GM21390 (cell line): ENCODE measurements around the gene CSMD2.

Source experiments
- ATAC-seq: cut with Tn5 transposase; IDR thresholded peaks from one replicate; pipeline ENCODE4 v1.9.1; 2021; ENCODE audit not compliant: unreplicated experiment

Gene CSMD2

DNA sequence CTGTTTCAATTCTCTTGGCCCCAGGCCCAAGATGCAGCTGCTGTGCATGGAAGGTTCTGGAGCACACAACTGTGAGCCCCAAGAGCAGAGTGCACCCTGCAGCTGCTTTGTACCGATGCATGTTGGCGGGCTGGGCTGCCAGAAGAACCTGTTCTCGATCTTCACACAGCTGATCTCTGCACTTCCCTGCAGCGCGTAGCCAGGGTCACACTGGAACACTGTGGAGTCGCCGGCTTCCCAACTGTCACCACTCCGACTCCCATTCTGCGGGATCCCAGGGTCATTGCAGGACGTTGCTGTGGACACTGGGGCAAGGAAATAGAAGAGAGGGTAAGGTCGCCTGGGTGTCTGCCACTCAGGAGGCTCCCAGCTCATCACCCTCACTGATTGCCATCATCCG lies 507.2 kb downstream of the CSMD2 start:
- no peak for ATAC-seq

DNA sequence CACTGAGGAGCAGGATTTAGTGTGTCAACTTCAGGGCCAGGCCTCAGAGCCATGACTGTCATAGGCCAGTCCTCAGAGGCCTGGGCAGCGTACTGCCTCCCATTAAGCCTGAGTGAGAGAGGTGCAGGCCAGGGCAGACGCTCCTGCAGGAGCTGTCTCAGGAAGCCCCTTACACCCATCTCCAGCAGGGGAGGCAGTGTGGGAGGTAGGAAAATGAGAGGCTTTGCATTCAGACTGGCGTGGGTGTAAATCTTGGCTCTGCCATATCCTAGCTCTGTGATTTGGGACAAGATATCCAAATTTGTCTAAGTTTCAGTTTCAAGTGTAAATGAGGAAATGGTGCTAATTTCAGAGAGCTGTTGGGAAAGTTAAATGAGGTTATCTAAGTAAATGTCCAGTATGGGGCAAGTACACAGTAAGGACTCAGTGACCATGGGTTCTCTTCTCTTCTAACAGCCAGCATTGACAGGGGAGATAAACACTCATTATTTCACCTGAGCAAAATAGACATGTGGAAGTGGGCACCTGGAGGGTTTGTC lies 508.5 kb downstream of the CSMD2 start:
- no peak for ATAC-seq

DNA sequence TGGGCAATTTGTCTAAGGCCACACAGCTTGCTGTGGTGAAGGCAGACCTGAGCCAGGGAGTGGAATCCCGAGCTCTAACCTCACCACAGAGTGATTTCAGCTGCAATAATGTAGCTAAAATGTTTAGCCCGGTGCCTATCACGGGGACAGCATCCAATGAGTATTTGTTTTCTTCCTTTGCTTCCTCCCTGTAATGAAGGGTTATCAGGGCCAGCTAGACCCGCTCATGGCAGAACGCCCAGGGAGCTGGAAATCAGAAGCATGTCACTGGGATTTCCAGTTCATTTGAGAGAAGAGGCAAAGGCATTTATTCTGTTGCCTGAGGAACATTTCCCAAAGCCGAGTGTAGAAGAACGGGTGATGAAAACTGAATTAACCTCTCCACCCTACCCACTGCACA lies 509.5 kb downstream of the CSMD2 start:
- no peak for ATAC-seq

DNA sequence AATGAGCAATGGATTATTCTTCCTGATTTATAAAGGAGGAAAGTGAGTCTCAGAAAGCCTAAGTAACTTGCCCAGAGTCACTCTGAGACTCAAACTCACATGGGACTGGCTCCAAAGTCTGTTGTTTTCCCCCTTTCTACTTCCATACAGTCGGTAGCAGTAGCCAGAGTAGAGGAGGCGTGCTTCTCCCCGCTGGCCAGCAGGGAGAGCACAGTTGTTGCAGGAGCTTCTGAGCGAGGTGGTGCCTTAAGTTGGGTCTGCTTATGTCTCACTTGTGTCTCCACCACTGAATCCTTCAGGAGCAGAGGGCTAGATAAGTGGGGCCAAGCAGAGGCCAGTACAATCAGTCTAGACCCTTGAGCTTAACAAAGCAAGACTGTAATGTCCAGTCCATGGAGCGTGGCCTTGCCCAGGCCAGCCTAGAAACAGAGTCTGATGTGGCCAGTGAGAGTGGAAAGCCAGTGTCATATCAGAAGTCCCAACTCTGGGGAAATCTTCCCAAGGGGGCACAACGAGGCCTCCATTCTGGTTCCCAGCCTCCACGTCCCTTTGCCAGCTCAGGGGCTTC lies 510.7 kb downstream of the CSMD2 start:
- no peak for ATAC-seq

DNA sequence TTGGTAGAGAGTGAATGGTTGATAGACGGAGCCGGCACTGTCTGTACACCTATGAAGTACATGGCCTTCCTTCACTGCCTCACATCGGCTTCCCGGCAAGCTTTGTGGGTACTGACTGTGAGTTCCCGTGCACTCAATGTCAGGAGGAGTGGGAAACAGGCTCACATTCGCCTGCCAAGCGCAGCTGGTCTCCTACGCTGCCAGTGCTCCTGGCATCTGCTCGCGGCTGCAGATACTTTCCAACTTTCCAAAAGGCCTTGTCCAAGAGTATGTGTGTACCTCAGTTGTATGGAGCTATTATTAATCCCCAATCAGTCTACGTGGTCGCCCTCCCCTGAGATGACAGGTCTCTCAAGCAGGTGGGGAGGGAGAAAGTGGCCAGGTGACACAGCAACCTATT lies 511.8 kb downstream of the CSMD2 start:
- no peak for ATAC-seq

DNA sequence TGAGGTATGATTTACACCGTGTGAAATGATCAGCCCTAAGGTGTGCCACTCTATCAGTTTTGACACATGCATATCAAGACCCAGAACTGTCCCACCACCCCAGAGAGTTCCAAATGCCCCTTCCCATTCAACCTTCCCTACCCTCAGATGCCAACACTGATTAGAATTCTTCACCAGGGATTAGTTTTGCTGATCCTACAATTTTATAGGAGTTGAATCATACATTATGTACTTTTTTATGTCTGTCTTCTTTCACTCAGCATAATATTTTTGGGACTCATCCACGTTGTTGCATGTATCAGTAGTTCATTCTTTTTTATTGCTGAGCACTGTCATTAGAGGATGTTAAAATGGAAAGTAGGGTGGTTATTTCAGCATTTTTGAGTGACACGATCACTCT lies 514.3 kb downstream of the CSMD2 start:
- no peak for ATAC-seq

DNA sequence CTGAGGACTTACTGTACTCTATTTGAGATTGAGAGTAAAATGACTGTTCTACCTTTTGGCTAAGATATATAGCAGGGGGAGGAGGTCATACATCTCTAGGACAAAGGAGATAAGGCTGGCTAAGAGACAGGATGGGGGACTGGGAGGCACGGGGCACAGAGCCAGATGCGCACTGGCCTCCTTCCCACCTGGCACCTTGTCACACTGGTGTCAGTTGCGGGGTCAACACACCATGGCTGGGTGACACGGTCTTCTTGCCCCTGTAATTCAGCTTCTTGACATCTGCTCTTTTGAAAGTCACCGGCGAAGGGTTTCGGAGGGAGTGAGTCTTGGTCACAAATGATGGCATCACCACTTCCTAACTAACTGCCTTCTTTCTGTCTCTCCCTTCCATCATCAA lies 515.3 kb downstream of the CSMD2 start:
- ATAC-seq = no peak

DNA sequence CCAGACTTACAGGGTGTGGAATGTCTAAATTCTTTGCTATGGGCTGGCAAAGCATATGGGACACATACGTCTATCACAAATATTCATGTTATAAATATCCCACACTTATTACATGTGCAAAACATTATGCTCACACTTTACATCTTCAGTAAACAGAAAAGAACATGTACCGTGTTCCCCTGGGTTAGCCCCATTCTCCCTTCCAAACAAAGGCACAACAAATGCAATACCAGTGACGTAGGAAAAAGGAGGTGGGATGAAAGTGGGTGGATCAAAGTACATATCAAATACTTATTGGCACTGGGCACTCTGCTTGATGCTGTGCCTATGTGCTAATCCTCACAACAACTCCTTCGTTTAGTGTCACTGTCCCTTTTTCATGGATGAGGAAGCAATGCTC lies 521.8 kb downstream of the CSMD2 start:
- no peak for ATAC-seq

DNA sequence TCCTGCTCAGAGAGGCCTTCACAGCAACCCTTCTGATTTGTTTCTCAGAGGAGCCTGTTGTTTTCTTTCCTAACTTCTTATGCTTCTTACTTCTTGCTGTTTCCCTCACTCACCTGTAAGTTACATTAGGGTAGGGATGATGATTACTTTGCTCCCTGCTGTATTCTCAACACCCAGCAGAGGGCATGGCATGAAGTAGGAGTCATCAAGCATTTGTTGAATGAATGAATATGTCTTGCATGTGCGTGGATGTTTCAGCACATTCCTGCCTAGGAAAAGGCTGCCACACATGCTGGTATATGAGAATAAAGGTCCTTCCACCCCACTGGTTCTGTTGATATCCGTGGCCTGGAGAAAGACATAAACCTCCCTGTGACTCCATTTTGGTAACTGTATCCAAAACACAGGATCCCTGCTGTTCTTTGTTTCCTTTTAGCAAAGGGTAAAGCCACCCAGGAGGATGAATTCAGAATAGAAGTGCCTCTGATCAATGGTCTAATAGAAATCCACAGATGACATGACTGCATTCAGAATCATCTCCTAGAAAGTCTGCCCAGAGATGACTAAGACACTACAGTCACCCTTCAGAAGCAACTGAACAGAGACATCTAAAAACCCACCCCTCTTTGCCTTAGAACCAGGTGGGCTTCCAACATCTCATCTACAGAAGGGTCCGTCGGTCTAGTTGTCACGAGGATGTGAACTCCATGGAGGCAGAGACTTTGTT lies 523.8 kb downstream of the CSMD2 start:
- ATAC-seq = no peak

DNA sequence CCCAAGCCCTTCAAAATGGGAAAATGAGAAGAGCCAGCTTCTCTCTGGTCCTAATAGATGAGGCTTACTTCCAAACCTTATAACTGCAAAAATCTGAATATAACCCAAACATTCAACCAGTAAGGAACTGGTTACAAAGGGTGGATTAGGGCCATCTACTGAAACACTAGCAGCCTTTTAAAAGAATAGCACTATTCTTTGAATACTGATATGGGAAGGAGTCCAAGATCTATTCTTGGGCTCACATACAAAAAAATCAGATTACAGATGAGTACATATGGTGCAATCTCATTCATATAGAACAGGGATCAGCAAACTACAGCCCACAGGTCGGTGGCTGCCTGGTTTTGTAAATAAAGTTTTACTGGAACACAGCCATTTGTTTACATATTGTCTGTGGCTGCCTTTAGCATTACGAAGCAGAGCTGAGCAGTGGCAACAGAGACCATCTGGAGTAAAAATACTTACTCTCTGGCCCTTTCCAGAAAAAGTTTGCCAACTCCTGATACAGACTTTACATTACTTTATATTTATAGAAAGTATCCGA lies 524.8 kb downstream of the CSMD2 start:
- no peak for ATAC-seq

DNA sequence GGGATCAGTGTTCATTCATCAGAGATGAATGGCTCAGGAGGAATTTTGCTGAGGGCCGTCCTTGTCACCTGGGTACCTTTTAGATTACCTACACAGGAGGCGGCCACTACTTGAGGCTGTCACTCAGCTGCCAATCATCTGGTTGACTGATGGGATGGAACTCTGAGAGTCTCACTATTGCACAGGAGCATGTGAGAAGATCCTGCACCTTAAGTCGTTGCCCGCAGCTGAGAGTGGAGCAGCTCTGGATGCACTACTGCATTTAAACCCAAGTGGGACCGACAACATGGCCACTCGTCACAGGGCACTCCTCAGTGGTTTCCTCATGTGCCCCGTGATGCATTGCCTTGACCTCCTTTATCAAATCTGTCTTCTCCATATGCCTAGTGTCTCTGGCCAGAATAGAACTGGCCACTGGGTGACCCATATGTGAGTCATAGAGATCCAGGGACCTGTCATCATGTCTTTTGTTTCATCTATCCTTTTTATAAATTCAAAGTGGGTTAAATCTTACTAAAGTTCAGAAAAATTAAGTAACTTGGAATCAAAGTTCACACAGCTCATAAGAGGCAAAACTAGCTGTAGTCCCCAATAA lies 527.1 kb downstream of the CSMD2 start:
- ATAC-seq = no peak

DNA sequence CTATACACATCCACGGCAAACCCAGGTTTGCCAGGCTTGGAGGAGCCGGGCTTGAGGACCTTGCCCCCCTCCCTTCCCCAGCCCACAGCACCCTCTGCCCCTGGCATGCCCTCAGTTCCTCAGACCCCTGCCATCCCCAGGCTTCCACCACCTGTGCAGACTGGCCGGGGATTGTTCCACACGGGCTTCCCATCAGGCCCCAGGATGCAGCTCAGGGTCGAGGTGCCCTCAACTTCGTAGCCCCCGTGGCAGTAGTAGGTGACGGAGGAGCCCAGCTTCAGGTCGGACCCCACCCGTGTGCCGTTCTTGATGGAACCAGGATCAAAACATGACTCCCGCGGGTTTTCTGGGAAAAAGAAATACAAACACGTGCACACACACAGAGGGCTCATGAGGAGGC lies 528.8 kb downstream of the CSMD2 start:
- ATAC-seq = no peak

DNA sequence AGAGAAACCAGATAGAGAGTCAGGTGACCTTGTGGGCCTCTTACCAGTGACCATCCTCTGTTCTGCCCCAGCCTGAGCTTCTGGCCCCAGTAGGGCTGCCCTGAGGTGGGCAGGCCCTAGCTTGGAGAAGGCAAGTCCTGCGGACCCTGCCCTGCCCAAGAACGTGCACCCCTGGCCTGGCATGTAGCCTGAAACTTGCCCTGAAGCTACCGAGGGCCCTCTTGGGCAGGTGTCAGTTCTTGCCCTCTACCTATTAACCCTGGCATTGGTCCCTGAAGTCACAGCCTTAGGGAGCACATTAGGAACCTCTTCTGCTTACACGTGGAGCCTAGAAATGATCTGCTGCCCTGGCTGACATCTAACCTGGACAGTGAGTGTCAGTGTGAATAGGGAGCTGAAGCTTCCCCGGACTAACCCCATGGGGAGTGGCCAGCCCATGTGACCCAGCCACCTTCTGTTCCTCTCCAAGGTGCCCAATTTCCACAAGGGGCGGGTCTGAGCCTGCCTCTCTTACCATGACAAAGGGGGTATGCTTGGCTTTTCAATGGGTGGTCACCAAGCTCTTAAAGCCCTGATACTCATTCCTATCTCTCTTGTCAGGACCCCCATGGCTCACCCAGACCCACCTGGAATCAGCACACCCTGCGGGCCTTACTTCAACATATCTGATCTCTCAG lies 529.6 kb downstream of the CSMD2 start:
- ATAC-seq = no peak

DNA sequence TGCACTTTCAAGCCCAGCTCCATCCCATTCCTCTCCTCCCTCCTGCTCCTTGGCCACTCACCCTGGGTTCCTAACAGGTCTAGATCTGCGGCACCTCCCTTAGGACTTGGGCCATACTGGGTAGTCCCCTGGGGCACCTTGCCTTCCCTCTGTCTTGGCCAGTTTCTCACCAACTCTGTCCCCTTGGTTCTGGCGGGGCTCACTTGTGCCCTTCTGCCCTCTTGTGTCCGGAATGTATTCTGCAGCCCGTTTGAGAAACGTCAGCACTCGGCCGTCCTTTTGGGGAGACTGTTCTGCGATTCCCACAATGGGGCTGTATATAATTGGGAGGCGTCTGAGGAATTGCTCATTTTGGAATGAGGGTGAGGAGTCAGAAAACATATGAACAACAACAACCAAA lies 530.2 kb downstream of the CSMD2 start:
- ATAC-seq = no peak

DNA sequence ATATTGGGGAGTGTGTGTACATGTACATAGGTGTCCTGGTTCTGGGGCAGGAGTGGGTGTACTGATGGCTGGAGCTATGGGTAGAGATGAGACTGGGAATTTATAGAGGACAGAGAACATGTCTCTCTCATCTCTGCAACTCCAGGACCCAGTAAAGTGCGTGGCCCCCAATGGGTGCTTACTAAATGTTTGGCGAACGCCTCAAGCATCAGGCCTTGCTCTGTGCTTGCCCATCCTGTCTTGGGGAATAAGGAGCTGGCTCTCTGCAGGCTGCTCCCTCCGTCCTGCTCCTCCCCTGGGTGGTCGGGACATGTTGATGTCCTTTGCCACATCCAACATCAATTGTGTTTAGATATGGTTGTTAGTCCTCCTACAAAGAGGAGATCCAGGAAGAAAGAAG lies 530.9 kb downstream of the CSMD2 start:
- no peak for ATAC-seq

DNA sequence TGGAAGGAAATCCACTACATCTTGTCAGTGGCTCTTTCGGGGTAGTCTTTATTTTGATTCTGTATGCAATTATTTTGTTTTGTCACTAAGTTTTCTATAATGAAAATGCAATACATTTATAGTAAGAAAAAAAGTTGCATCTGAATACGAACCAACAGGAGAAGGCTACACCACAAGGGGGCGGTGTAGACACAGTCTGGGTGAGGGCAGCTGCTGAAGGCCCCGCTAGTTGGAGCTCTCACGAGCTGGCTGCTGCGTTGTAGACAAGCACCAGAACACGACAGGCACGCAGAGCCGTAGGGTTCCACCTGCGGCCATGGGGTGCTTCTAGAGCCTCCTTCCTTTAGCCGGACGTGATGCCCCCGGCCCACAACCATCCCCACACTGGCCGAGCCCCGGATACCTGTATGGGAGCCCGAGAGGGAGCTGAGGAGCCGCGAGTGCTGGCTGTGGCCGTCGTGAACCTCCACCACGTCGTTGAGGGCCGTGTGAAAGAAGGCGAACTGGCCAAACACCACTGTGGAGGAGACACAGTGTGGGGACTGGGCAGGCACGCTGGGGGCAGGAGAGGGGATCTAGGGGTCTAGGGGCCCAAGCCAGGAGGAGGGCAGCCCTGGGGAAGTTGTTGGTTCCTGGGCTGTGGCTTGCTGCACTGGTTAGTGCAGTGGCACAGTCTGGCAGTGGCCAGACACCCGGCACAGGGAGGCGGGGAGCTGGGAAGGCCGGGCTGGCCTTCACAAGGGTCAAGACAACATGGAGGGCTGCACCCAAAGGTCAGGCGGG lies 531.8 kb downstream of the CSMD2 start:
- ATAC-seq = no peak

DNA sequence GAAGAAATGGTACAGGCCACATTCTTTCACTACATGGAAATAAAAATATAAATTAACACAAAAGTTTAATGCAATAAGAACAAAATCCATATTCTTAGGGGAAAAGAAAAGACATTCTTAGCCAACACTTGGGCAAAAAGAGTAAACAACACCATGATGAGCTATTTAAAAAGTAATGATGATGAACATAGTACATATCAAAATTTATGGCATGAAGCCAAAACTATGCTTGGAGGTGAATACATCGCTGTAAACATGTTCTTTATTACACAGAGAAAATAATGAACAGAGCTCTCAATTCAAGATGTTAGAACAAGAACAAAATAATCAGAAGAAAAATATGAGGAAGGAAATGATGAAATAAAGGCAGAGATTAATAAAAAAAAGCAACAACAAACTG lies 534.3 kb downstream of the CSMD2 start:
- ATAC-seq = no peak

DNA sequence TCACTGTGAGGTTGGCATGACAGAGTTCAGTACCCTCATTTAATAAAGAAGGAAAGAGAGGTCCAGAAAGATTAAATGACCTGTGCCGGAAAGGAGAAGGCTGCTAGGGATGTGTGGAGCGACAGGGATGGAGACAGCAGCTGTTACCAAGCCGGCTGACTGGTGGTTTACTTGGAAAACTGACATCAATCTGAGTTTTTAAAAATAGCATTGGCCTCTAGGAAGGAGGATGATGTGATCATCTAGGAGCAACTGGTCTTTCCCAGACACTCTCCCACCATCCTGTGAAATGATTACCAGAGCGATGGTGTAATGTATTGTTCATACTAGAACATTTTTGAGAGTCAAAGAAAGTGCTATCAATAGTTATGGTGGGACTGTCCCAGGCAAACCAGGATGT lies 538.2 kb downstream of the CSMD2 start:
- no peak for ATAC-seq

DNA sequence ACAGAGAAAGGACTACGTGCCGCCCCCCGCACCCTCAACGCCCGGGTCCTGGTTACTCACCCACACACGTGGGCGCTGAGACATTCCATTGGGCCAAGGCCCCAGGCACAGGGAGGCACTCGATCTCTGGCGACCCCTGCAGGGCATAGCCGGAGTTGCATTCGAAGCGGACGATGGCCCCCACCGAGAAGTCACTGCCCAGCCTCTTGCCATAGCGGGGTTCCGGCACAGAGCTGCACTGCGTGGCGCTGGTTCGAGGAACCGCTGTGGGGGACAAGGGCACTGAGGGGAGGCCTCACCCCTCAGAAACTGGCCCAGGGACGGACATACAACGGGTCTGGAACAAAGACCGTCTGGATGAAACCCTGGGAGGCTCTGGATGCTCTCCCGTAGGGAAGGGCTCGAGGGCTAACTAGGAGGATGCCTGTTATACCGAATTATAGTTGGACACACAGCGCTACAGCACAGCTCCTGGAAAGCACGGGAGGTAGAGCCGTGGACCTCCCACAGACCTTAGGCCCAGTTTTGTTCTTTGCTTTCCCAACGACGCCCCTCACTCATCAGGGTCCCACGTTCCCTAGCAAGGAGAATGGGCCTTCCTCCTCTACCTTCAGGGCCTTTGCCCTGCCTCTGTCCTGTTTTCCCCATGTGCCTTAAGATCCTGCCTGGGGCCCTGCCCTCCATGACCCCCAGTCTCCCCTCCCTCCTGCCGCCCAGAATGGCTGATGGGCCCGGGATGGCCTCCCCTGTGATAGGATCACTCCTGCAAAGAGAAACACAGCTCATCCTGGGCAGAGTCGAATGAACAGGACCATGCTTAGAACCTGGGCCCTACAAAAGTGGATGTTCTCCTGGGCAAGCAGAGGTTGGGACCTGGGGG lies 539.8 kb downstream of the CSMD2 start:
- no peak for ATAC-seq
